Natural killer cell treated with Interleukin-12 subunit alpha and Interleukin-12 subunit beta and Interleukin-15 and Interleukin-18, amount 100 ng/mL, for 72 hours (primary cell): ENCODE measurements around the gene SDS. TPM values are rescaled to one million over a fixed set of nuclear protein-coding genes. Genes with fewer than 3 reads are reported as not detected.

Experiments used
- ATAC-seq, 2 donors: fragments of 150-1000 bp; cut with Tn5 transposase in 1 of 2; sonication (Bioruptor Pico), chemical (Tn5 transposase) in 1 of 2; 2 replicates each; pipeline ENCODE4 v1.10.0; 2021
- DNase-seq: peaks from one replicate; pipeline ENCODE4 v3.0.0; 2022; ENCODE audit warnings: low spot score
- H3K27ac Mint-ChIP-seq, 2 donors: 1 replicate in 1 of 2; 2 replicates in 1 of 2; pipeline ENCODE4 v1.8.0; 2022; ENCODE audit warnings: mixed read lengths in 2 of 2, mild to moderate bottlenecking in 1 of 2, moderate library complexity in 1 of 2
- H3K27me3 Mint-ChIP-seq, 2 donors: 1 replicate in 1 of 2; 2 replicates in 1 of 2; pipeline ENCODE4 v1.8.0; 2022; ENCODE audit warnings: mixed read lengths in 2 of 2
- H3K36me3 Mint-ChIP-seq: one replicate; pipeline ENCODE4 v1.8.0; 2022; ENCODE audit warnings: mixed read lengths
- H3K4me1 Mint-ChIP-seq, 2 donors: 1 replicate in 1 of 2; 2 replicates in 1 of 2; pipeline ENCODE4 v1.8.0; 2022; ENCODE audit warnings: low read depth in 2 of 2, mixed read lengths in 2 of 2, mild to moderate bottlenecking in 1 of 2
- H3K4me3 Mint-ChIP-seq: one replicate; pipeline ENCODE4 v1.8.0; 2022; ENCODE audit warnings: mixed read lengths
- H3K9me3 Mint-ChIP-seq: 2 replicates; pipeline ENCODE4 v1.8.0; 2022; ENCODE audit warnings: mixed read lengths
- total RNA-seq, 2 donors: library from RNA; stranded (reverse); gene quantifications; one replicate each; pipeline ENCODE4 v1.2.3, GENCODE V29; 2022

The SDS gene
- total RNA-seq, 2 donors from 2014 or later: not detected

DNA sequence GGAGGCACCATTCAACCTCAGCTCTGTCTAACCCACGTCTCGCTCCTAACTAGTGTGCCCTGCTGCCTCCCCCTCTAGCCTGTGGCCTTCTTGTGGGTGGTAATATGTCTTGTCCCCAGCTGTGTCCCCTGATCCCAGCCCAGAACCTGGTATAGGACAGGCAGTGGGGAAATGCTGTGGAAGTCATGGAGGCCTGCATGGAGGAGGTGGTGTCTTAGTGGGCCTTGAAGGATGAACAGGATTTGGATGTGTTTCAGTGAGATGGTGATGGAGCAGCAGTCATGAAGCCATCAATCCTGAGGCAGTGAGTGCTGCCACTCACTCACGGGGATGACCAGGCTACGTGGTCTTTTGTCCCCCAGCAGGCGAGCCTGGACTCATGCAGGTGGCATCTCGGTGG lies 31.9 kb downstream of the SDS start:
- ATAC-seq: no peak
- no peak overlapping the region for H3K27ac Mint-ChIP-seq
- H3K36me3 Mint-ChIP-seq: peaks cover 11% of the 10 kb centered on the region

DNA sequence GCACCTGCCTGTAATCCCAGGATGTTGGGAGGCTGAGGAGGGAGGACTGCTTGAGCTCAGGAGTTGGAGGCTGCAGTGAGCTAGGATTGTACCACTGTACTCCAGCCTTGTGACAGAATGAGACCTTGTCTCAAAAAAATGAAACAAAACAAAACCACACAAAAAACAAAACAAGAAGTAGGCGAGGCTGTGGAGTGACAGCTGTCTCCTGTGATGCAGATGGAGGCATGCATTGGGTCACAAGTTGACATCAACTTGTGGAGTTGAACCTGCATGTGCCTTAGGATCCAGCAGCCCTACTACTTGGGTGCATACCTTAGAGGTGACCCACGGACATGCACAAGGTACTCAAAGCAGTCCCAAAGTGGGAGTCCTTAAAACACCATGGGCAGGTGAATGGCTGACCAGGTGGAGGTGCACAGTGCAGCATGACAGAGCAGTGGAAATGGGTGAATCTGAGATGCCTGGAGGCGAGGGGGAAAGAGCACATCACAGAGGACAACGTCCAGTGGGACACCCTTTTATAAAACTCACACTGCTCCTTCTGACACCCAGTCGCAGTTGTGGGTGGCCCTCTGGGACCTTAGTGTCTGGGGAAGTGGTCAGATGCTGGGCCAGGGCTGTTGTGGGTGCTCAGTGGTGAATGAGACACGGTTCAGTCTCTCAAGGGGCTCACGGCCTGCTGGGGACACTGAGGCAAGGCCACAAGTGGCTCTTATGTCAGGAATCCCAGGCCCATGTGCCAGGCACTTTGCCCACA lies 32.6 kb downstream of the SDS start:
- DNase-seq (no peak), ATAC-seq (no peak)
- Mint-ChIP-seq H3K9me3 (no peaks in the 10 kb centered on the region), H3K27ac (no peak overlapping the region), H3K27me3 (no peaks in the 10 kb centered on the region), H3K4me3 (no peak overlapping the region), H3K4me1 (peaks cover 0 to 5% of the 10 kb centered on the region in 2 donors), H3K36me3 (peaks cover 11% of the 10 kb centered on the region)

More for the DNA sequence above, 31.9 kb downstream of the SDS start:
- H3K4me1 Mint-ChIP-seq: peaks cover 0 to 5% of the 10 kb centered on the region in 2 donors
- no peaks in the 10 kb centered on the region for H3K9me3 Mint-ChIP-seq
- H3K4me3 Mint-ChIP-seq: no peak overlapping the region
- DNase-seq: no peak
- no peaks in the 10 kb centered on the region for H3K27me3 Mint-ChIP-seq

DNA sequence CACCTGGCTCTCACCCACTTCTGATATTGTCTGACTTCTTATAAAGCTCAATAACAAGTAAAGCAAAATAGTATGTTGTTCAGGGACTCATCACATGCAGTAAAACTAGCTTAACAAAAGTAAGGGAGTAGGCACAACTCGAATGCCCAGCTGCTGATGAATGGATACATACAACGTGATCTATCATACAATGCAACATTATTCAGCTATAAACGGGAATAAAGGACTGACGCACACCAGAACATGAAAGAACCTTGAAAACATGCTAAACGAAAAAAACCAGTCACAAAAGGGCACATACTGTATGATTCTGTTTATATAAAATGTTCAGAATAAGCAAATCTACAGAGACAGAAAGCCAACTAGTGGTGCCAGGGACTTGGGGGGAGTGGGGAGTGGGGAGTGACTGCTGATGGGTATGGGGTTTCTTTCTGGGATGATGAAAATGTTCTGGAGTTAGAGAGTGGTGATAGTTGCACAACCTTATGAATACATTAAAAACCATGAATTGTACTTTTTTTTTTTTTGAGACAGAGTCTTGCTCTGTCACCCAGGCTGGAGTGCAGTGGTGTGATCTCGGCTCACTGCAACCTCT lies 34.2 kb downstream of the SDS start:
- ATAC-seq: no peak
- no peak overlapping the region for H3K27ac Mint-ChIP-seq
- H3K4me3 Mint-ChIP-seq: no peak overlapping the region
- H3K27me3 Mint-ChIP-seq: no peaks in the 10 kb centered on the region
- peaks cover 11% of the 10 kb centered on the region for H3K36me3 Mint-ChIP-seq
- H3K9me3 Mint-ChIP-seq: no peaks in the 10 kb centered on the region
- H3K4me1 Mint-ChIP-seq: peaks cover 0 to 5% of the 10 kb centered on the region in 2 donors
- no peak for DNase-seq

DNA sequence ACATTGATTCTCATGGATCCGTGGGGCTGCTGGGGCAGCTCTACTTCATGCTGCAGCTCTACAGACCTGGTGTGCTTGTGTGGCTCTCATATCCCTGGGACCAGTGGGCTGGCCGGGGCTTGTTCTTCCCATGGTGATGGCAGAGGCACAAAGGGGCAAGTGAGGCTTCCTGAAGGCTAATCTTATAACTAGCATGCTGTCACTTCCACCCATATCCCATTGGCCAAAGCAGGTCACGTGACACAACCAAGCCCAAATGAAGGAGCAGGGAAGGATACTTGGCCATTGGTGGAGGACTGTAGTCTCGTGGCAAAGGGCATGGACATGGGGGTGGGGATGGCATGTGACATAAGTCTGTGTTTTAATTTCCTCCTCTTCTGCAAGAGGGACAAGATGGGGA lies 35.4 kb downstream of the SDS start:
- H3K4me3 Mint-ChIP-seq: no peak overlapping the region

DNA sequence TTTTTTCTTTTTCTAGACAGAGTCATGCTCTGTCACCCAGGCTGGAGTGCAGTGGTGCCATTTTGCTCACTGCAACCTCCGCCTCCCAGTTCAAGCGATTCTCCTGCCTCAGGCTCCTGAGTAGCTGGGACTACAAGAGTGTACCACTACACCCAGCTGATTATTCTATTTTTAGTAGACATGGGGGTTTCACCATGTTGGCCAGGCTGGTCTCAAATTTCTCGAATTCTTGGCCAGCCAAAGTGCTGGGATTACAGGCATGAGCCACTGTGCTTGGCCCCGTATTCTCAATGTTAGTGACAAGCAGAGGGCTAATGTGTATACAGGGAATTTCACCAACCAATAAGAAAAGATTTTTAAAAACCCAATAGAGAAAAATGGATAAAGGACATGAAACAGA lies 36.9 kb downstream of the SDS start:
- no peaks in the 10 kb centered on the region for H3K9me3 Mint-ChIP-seq
- DNase-seq (no peak), ATAC-seq (no peak)
- H3K27me3 Mint-ChIP-seq: no peaks in the 10 kb centered on the region
- no peak overlapping the region for H3K4me3 Mint-ChIP-seq
- no peak overlapping the region for H3K27ac Mint-ChIP-seq
- H3K36me3 Mint-ChIP-seq: no peaks in the 10 kb centered on the region
- H3K4me1 Mint-ChIP-seq: peaks cover 0 to 5% of the 10 kb centered on the region in 2 donors

More for the DNA sequence above, 35.4 kb downstream of the SDS start:
- Mint-ChIP-seq H3K27ac (no peak overlapping the region), H3K9me3 (no peaks in the 10 kb centered on the region), H3K27me3 (no peaks in the 10 kb centered on the region), H3K36me3 (peaks cover 4% of the 10 kb centered on the region), H3K4me1 (peaks cover 0 to 5% of the 10 kb centered on the region in 2 donors)
- ATAC-seq (no peak), DNase-seq (no peak)

DNA sequence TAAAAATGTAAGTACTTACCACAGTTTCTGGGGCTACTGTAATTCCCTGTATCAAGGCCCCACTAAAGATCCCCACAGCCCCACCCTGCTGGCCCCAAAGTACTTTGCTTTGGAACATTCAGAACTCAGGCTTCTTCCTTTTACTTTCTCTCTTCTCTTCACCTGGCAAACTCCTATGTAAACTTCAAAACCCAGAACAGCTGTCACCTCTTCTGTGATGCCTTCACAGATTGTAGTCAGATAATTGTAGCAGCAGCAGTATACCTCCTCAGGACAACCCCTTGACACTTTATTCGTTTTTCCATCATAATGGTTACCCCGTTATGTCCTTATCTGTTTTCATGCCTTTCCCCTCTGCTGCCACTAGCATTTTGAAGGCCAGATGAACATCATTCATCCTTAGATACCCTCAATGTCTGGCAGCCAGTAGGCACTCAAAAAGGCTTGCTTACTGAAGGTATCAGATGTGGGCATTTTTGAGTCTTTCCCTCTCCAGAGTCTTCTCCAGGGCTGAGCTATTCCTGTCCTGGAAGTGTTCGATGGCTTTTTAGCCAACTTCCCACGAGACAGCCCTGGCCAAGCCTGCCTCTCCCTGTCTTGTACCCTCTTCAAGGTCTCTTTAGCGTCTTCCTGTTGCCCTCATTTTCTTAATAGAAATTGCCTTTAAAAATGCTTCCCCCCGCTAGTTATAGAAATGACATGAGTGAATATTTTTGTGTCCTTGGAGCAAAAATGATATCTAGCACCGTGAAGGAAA lies 37.9 kb downstream of the SDS start:
- no peak for DNase-seq
- H3K36me3 Mint-ChIP-seq: no peaks in the 10 kb centered on the region
- no peaks in the 10 kb centered on the region for H3K27me3 Mint-ChIP-seq
- no peaks in the 10 kb centered on the region for H3K9me3 Mint-ChIP-seq
- peaks cover 0 to 8% of the 10 kb centered on the region in 2 donors for H3K4me1 Mint-ChIP-seq
- no peak for ATAC-seq
- H3K27ac Mint-ChIP-seq: no peak overlapping the region
- H3K4me3 Mint-ChIP-seq: no peak overlapping the region

DNA sequence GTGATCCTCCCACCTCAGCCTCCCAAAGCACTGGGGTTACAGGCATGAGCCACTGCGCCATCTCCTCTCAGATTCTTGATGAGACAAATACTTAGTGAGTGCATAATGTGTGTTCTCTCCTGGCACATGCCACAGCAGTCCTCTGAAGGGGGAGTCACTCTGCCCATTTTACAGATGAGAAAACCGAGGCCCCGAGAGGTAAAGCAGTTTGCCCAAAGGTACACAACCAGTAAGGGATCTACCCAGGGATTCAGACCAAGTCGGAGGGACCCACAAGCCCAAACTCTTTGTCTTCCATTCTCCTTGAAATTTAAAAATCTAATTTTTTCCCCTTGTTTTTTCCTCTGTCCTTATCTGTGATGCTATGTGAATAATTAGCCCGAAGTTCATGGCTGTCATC lies 39.0 kb downstream of the SDS start:
- Mint-ChIP-seq H3K36me3 (no peaks in the 10 kb centered on the region), H3K27ac (no peak overlapping the region), H3K4me1 (peaks cover 1 to 14% of the 10 kb centered on the region in 2 donors), H3K27me3 (no peaks in the 10 kb centered on the region), H3K9me3 (no peaks in the 10 kb centered on the region), H3K4me3 (no peak overlapping the region)
- no peak for ATAC-seq
- DNase-seq: no peak

DNA sequence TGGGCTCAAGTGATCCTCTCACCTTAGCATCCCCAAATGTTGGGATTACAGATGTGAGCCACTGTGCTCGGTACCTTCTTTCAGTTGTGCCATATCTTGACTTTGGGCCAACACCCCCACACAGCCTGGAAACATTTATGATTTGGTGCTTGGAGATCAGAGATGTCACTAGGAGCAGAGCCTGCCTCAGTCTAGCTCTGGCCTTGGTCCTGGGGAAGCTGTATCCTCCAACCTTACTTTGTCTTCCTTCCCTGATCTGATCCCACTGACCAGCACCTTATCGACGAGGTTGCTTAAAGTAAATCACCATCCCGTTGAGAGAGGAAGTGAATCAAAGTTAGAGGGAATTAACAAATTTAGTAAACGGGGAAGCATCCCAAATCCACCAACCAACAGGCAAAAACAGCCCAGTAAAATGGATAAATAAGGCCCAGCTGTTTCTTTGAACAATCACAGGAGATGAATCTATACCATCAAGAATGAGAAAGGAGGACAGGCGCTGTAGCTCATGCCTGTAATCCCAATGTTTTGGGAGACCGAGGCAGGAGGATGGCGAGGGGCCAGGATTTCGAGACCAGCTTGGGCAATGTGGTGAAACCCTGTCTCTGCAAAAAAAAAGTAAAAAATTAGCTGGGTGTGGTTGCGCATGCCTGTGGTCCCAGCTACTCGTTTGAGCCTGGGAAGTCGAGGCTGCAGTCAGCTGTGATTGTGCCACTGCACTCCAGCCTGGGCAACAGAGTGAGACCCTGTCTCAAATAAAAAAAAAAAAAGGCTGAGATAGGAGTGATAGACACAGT lies 41.9 kb downstream of the SDS start:
- no peak overlapping the region for H3K4me3 Mint-ChIP-seq
- no peak overlapping the region for H3K27ac Mint-ChIP-seq
- H3K36me3 Mint-ChIP-seq: no peaks in the 10 kb centered on the region
- no peaks in the 10 kb centered on the region for H3K27me3 Mint-ChIP-seq
- peaks cover 9 to 17% of the 10 kb centered on the region in 2 donors for H3K4me1 Mint-ChIP-seq
- ATAC-seq: no peak
- no peak for DNase-seq
- H3K9me3 Mint-ChIP-seq: no peaks in the 10 kb centered on the region

DNA sequence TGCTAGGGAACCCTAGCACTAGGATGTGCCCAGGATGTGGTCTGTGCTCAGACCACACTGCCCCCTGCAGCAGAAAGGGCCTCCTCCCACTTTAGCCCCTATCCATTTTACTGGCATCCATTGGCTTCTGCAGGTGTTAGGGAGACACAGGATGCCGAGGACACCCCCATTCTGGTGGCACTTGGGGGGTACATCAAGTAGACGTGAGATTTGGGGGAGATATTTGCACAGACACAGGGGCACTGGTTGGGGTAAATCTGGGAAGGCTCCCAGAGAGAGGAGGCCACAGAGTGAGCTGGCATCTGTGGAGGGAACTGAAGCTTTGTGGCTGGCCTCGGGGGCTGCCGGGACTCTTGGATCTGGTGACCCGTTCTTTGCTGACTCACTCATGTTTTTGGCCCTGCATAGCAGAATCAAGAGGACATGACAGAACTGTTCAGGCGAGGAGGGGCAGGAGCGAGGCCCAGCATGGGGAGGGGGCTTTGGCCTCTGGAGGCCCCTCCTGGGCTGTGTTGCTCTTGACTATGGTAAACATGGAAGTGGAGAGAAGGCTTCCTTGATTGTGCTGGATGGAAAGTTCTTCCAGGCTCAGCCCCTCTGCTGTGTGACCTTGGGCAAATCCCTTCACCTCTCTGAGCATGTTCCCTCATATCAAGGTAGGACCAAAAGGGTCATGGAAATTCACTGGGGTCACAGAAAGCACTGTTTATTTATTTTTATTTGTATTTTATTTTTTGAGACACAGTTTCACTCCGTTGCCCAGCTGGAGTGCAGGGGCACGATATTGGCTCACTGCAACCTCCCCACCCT lies 43.5 kb downstream of the SDS start:
- no peak for DNase-seq
- Mint-ChIP-seq H3K27me3 (no peaks in the 10 kb centered on the region), H3K27ac (peak overlapping the region; percentile 37 to 72), H3K9me3 (no peaks in the 10 kb centered on the region), H3K4me3 (peak overlapping the region; percentile 88), H3K36me3 (no peaks in the 10 kb centered on the region), H3K4me1 (peaks cover 9 to 17% of the 10 kb centered on the region in 2 donors)
- no peak for ATAC-seq

DNA sequence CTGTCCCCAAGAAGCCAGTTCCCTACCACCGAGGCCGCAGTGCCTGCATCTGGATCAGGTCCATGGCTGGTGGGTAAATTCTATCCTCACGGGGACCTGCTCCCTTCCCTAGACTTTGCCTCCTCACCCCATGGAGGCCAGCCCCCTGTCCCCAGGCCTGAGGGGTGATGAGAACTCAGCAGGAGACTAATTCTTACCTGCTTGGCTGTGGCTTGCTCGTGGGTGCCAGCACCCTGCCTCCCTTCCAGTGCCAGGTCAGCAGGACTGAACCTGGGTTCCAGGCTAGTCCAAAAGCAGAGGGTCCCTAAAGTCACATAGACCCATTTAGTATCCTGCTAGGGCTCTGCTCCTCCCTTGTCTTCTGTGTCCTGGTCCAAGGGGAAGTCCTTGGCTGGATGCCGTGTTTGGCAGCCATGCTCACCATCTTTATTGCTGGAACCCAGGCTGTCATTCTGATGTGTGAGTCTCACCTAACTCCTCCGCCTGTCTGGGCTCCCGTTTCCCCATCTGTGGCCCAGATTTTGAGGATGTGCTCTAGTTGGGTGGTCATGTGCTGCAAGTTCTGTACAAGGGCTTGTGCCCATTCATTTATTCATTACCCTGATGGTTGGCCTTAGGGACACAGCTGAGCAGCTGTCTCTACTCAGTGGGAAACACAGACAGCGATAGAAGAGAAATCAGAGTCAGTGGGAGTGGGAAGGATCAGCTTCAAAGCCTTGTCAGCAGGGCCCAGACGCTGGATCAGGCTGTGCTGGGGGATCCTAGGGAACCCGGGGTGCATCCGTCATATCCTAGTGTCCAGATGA lies 44.4 kb downstream of the SDS start:
- Mint-ChIP-seq H3K4me3 (peak overlapping the region; percentile 88), H3K4me1 (peaks cover 9 to 17% of the 10 kb centered on the region in 2 donors), H3K9me3 (no peaks in the 10 kb centered on the region), H3K27ac (peak overlapping the region; percentile 37 to 72), H3K27me3 (no peaks in the 10 kb centered on the region), H3K36me3 (no peaks in the 10 kb centered on the region)
- no peak for DNase-seq
- ATAC-seq: no peak

DNA sequence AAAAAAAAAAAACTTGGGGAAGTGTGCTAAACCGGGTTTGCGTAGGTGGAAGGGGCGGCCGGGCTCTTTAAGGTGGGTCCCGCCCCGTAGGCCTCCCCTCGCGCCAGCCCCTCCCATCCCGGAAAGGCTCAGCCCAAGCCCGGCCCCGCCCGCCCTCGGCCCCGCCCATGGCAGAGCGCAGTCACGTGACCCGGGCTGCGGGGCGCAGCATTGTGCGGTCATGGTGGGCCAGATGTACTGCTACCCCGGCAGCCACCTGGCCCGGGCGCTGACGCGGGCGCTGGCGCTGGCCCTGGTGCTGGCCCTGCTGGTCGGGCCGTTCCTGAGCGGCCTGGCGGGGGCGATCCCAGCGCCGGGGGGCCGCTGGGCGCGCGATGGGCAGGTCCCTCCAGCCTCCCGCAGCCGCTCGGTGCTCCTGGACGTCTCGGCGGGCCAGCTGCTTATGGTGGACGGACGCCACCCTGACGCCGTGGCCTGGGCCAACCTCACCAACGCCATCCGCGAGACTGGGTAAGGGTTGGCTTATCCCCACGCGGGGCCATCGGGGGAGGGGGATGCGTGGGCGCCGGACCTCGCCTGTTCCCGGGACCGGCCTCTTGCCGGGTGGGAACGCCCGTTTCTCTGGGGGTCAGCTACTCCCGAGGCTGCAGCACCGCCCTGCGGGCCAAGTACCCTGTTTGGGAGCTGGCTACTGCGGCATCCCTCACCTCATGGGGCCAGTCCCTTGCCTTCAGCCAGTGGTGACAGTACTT lies 45.1 kb downstream of the SDS start, which contains the start of gene PLBD2:
Gene PLBD2, plus strand, starts transcription at position 207 of the 752 bp plus-strand sequence. Its CDS starts 14 bp downstream, at position 221.
- peak; percentile 99 for ATAC-seq
- H3K9me3 Mint-ChIP-seq: no peaks in the 10 kb centered on the region
- peak; percentile 95 for DNase-seq
- peaks cover 9 to 17% of the 10 kb centered on the region in 2 donors for H3K4me1 Mint-ChIP-seq
- peaks cover 0 to 2% of the 10 kb centered on the region in 2 donors for H3K27me3 Mint-ChIP-seq
- no peaks in the 10 kb centered on the region for H3K36me3 Mint-ChIP-seq
- peak within 1 kb of the TSS; percentile 37 to 72 for H3K27ac Mint-ChIP-seq
- H3K4me3 Mint-ChIP-seq: peak within 1 kb of the TSS; percentile 88
